ENCODE data around the gene CKS1B. TPM values are rescaled to one million over a fixed set of nuclear protein-coding genes. Genes with fewer than 3 reads are reported as not detected.
"Not testable (repeated sequence)": the region's sequence is repeated elsewhere in the genome, so short reads cannot be mapped to it uniquely, and the experiment has no call there.

Gene CKS1B
- total RNA-seq, 1 donor from 2014 or later = 18.5 TPM

GRCh38 chr1:154964359-154964758 lies 10.1 kb upstream of the CKS1B start:
- DNase-seq (ENCODE audit: low spot score) = no peak

- no peak for DNase-seq (ENCODE audit: low spot score)
Observed at GRCh38 chr1:154966111-154966510, 8.4 kb upstream of the CKS1B start.

- DNase-seq (ENCODE audit: low spot score) = no peak
Observed at GRCh38 chr1:154967331-154967950, 7.0 kb upstream of the CKS1B start.

GRCh38 chr1:154968731-154969130 lies 5.8 kb upstream of the CKS1B start:
- no peak for DNase-seq (ENCODE audit: low spot score)

- no peak for DNase-seq (ENCODE audit: low spot score)
Observed at GRCh38 chr1:154969246-154969645, 5.2 kb upstream of the CKS1B start.

DNA sequence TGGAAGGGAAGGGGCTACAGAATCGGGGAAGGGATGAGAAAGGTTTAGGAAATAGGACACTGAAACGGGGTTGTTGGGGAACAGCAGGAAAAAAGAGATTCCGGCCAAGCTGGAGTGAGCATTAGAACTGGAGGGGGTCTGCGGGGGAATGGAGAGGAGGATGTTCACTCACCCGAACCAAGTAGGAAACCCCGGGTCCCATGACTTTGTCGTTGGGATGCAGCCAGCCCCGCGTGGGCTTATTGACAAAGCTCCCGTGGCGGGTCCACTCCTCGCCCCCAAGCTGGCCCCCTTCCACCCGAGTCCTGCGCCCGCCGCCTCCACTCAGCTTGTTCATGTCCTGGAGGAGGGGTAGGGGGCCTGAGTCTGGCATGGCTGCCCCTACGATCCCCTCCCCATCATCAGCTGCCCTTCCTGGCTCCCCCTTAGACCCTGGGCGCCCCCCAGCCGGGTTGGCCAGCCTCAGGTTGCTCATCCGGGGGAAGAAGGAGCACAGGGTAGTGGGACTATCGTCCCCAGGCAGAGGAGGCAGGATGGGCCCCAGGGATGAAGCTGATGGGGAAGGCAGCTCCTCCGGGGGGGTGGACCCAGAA lies 4.5 kb upstream of the CKS1B start:
- DNase-seq (ENCODE audit: low spot score) = no peak

DNA sequence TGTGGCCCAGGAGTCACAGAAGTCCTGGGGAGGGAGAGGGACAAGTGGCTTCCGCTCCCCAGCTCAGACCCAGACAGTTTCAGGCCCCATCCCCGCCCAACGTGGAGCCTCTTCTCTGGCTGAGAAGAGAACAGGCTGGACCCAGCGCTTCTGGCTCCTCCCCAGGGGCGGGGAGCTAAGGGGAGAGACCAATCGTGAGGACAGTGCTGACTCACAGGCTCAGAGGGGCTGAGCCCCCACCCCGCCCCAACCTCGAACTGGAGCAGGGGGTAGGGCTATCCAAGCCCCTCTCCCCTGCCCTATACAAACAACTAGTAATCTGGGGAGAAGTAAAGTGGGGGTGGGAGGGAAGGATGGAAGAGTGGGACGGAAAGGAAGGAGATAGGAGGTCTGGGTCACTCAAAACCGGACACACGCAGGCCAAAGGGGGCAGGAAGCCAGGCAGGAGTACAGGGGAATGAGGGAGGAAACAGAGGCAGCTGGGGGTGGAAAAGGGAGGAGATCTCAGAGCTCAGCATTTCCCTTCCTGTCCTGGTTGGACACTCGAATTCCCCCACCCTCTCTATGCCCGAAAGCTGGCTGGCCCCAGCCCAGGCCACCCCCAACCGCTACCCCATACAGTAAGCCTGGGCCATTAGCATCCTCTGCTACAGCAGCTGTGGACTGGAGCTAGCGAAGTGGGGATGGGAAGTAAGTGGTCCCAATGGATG lies 3.7 kb upstream of the CKS1B start, which contains the start of gene SHC1:
Gene SHC1 (minus strand): TSS at position 117 of the 710 bp plus-strand sequence. CDS start 221 bp downstream, outside the sequence.
- peak; percentile 99 for DNase-seq (ENCODE audit: low spot score)

GRCh38 chr1:154971341-154971998 lies 3.0 kb upstream of the CKS1B start:
- no peak for DNase-seq (ENCODE audit: low spot score)

DNA sequence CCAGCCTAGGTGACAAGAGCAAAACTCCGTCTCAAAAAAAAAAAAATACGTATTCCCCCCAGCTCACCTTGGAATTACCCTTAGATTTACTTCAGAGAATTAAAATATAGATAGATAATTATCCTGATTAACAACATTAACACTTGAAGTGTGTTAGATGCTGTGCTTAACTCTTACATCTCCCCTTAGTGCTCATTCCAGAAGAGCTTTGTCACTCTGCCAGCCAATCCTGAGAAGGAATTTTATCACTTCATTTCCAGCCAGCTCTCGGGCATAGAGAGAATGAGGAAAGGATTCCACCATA lies 2.3 kb upstream of the CKS1B start:
- no peak for DNase-seq (ENCODE audit: low spot score)

GRCh38 chr1:154972517-154973343 lies 1.8 kb upstream of the CKS1B start:
- peak; percentile 91 for DNase-seq (ENCODE audit: low spot score)

- DNase-seq (ENCODE audit: low spot score) = peak; percentile 98
Observed at GRCh38 chr1:154973344-154974101, 958 bp upstream of the CKS1B start.

DNA sequence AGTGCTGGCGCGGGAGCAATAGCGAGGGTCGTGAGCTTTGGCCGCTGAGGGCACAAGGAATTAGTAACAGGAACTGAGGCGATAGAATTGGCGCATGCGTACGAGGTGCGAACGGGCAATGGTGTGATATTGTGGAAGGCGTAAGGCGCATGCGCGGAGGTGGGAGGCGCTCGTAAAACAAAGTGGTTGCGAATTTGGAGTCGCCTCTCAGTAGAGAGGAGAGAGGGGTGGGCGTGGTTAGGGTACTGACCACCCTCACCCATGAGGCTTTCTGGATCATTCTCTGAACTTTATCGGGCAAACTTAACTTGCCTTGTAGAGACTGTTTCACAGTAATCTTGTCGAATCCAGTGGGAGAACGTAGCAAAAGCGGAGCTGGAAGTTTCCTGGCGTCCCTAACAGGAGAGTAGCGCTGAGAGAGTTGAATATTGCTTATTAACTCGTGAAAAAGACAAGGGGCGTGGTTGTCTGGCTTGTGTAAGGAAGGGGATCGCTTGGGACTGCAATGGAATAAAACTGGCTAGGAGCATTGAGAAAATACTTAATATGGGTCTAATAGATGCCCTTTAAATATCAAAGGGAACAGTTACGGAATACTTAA lies 427 bp downstream of the CKS1B start:
- peak; percentile 99 for DNase-seq (ENCODE audit: low spot score)

- DNase-seq (ENCODE audit: low spot score) = peak; percentile 71
Observed at GRCh38 chr1:154975409-154976059, 1.1 kb downstream of the CKS1B start.

- DNase-seq (ENCODE audit: low spot score) = not testable (repeated sequence)
Observed at GRCh38 chr1:154977762-154978161, 3.3 kb downstream of the CKS1B start.

DNA sequence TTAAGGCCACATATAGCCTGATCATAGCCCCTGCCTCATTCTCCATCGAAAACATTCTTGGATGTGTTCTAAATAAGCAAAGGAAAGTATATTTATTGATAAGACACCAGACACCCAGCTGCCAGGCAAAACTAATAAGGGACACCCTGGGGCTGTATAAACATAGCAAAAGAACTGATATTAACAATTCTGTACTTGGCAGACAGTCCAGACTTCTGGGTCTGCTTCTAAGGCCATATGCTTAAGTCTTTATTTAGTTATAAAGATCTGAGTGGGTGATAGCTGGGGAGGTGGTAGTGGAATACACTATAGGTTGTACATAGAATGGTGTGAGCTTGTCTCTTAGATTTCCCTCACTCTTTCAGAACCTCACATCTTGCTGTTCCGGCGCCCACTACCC lies 3.9 kb downstream of the CKS1B start:
- DNase-seq (ENCODE audit: low spot score) = no peak

- no peak for DNase-seq (ENCODE audit: low spot score)
Observed at GRCh38 chr1:154982341-154982740, 7.9 kb downstream of the CKS1B start.

- DNase-seq (ENCODE audit: low spot score) = peak; percentile 100
Observed at GRCh38 chr1:154982897-154983648, 8.6 kb downstream of the CKS1B start, which contains the start of gene FLAD1. Gene FLAD1 (plus strand): TSS chr1:154983344. CDS start chr1:154983695, 351 bp downstream.

DNA sequence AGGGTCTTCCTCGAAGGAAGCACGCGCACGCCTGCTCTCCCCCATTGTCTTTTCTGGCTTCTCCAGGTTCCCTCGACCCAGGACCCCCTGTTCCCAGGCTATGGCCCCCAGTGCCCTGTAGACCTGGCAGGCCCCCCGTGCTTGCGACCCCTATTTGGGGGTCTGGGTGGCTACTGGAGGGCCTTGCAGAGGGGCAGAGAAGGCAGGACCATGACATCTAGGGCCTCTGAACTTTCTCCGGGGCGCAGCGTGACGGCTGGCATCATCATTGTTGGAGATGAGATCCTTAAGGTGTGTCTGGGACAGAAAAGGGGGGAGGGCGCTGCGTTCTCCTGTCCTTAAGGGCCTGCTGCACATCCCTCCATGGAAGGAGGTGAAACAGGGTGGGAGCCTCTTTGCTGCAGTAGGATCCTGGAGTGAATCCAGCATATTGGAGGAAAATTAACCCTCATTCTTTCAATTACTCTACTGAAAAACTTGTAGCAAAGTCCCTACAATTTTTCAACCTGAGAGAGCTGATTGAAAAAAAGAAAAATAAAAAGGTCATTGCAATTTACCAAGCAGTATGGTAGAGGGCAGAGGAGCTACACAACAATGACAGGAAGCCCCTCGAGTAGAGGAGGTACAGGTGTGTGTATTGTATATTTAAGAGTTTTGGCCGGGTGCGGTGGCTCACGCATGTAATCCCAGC lies 9.4 kb downstream of the CKS1B start:
- DNase-seq (ENCODE audit: low spot score) = no peak
